GM12878 (cell line): ENCODE data around the gene MROH2B.

Source experiments
- EZH2 ChIP-seq: IDR thresholded peaks from 2 replicates; pipeline ENCODE4 v1.6.1; 2012; ENCODE audit warnings: low read depth, mild to moderate bottlenecking, control low read depth, inconsistent platforms, low read length, borderline replicate concordance; ENCODE audit not compliant: control insufficient read depth
- NFIC ChIP-seq: IDR thresholded peaks from 2 replicates; pipeline ENCODE4 v1.6.1; 2012; ENCODE audit warnings: low read depth, mild to moderate bottlenecking, inconsistent platforms, low read length, moderate library complexity
- PAX8 ChIP-seq: fragments of 450-650 bp; IDR thresholded peaks from 2 replicates; pipeline ENCODE4 v1.6.1; 2017; ENCODE audit warnings: mild to moderate bottlenecking, moderate library complexity
- POLR2AphosphoS5 ChIP-seq: IDR thresholded peaks from 2 replicates; pipeline ENCODE4 v1.6.1; 2011; ENCODE audit warnings: mild to moderate bottlenecking, low read length, inconsistent platforms
- TF ChIP-seq, protein P1 (sequence below), 3 experiments: IDR thresholded peaks in 2 of 3; conservative IDR thresholded peaks in 1 of 3; 2 replicates each; pipeline ENCODE4 v1.5.1; 2011; ENCODE audit warnings: low read depth in 3 of 3, low read length in 3 of 3, mild to moderate bottlenecking in 3 of 3, control low read depth in 2 of 3, moderate library complexity in 2 of 3, inconsistent platforms in 1 of 3, mixed read lengths in 1 of 3; ENCODE audit not compliant: control insufficient read depth in 2 of 3, insufficient read depth in 1 of 3; ENCODE audit errors: extremely low read depth in 1 of 3
- TF ChIP-seq, protein P2 (sequence below): IDR thresholded peaks from 2 replicates; pipeline ENCODE4 v1.6.1; 2011; ENCODE audit warnings: borderline replicate concordance, low read depth, mild to moderate bottlenecking, moderate library complexity, mixed read lengths, low read length; ENCODE audit not compliant: insufficient read depth; ENCODE audit errors: extremely low read length

DNA sequence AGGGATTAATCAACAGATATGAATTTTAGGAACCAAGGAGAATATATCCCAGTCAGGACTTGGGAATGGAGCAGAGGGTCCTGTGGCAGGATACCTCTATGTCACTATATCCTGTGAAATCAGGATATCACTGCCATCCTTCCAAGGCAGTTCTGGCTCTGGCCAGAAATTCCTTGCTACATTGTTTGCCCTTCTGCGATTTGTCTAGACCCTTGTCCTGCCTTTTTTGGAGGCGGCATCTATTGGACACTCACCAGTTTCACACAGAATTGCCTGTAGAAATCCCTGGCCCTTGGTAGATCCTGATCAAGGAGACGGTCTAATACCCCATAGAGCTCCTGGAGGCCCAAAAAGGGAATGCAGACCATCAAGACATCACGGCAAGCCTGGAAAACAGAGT is 71.2 kb downstream of the MROH2B start:
- TF ChIP-seq, protein P1, sequence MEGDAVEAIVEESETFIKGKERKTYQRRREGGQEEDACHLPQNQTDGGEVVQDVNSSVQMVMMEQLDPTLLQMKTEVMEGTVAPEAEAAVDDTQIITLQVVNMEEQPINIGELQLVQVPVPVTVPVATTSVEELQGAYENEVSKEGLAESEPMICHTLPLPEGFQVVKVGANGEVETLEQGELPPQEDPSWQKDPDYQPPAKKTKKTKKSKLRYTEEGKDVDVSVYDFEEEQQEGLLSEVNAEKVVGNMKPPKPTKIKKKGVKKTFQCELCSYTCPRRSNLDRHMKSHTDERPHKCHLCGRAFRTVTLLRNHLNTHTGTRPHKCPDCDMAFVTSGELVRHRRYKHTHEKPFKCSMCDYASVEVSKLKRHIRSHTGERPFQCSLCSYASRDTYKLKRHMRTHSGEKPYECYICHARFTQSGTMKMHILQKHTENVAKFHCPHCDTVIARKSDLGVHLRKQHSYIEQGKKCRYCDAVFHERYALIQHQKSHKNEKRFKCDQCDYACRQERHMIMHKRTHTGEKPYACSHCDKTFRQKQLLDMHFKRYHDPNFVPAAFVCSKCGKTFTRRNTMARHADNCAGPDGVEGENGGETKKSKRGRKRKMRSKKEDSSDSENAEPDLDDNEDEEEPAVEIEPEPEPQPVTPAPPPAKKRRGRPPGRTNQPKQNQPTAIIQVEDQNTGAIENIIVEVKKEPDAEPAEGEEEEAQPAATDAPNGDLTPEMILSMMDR (IDR thresholded peaks at IDR 0.05 in 2 of 3, conservative IDR thresholded peaks at IDR 0.05 in 1 of 3; ENCODE audit: control insufficient read depth in 2 of 3, extremely low read depth in 1 of 3, insufficient read depth in 1 of 3, low read depth in 3 of 3, low read length in 3 of 3) = no peak
- TF ChIP-seq, protein P2, sequence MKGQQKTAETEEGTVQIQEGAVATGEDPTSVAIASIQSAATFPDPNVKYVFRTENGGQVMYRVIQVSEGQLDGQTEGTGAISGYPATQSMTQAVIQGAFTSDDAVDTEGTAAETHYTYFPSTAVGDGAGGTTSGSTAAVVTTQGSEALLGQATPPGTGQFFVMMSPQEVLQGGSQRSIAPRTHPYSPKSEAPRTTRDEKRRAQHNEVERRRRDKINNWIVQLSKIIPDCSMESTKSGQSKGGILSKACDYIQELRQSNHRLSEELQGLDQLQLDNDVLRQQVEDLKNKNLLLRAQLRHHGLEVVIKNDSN = no peak
- TF ChIP-seq POLR2AphosphoS5 (no peak), NFIC (no peak), EZH2 (no peak), PAX8 (no peak)
